MM.1S (cell line): ENCODE measurements around the gene SUCLG1.

ENCODE experiments used
- EZH2 ChIP-seq: fragments of 300-600 bp; sonication (generic); optimal IDR thresholded peaks from 2 replicates; pipeline ENCODE3; 2017; ENCODE audit warnings: low read depth, mild to moderate bottlenecking, antibody characterized with exemption, low read length, mixed read lengths
- EZH2phosphoT487 ChIP-seq: fragments of 300-600 bp; sonication (generic); IDR thresholded peaks from 2 replicates; pipeline ENCODE4 v1.6.1; 2018; ENCODE audit warnings: antibody characterized with exemption, low read length
- TF ChIP-seq, protein P1 (sequence below): fragments of 300-600 bp; sonication (generic); IDR thresholded peaks from 2 replicates; pipeline ENCODE4 v1.5.1; 2016; ENCODE audit warnings: antibody characterized with exemption, low read length, mixed read lengths

DNA sequence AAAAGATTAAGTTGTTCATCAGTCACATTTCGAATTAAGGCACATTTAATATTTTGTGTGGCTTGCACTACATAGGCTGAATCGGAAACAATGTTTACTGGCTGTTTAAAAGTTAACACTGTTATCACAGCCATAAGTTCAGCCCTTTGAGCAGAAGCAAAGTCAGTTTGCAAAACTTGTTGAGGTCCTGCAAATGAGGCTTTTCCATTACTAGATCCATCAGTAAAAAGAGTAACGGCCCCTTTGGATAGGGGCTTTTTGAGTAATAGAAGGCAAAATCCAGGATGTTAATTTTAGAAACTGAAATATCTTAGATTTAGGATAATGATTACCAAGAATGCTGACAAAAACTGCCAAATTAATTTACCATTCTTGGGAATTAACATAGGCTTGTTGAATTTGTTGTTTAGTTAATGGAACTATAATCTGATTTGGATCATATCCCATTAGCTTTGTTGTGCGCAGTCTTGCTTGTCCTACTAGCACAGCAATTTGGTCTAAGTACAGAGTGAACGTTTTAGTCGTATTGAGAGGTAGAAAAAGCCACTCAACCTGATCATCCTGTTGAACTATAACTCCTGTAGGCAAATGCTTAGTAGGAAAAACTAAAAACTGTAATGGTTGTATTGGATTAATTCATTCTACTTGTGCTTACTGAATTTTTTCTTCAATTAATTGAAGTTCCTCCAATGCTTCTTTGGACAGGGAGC lies 13.9 kb upstream of the SUCLG1 start:
- TF ChIP-seq, protein P1, sequence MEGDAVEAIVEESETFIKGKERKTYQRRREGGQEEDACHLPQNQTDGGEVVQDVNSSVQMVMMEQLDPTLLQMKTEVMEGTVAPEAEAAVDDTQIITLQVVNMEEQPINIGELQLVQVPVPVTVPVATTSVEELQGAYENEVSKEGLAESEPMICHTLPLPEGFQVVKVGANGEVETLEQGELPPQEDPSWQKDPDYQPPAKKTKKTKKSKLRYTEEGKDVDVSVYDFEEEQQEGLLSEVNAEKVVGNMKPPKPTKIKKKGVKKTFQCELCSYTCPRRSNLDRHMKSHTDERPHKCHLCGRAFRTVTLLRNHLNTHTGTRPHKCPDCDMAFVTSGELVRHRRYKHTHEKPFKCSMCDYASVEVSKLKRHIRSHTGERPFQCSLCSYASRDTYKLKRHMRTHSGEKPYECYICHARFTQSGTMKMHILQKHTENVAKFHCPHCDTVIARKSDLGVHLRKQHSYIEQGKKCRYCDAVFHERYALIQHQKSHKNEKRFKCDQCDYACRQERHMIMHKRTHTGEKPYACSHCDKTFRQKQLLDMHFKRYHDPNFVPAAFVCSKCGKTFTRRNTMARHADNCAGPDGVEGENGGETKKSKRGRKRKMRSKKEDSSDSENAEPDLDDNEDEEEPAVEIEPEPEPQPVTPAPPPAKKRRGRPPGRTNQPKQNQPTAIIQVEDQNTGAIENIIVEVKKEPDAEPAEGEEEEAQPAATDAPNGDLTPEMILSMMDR, result no peak
- TF ChIP-seq EZH2phosphoT487, result no peak
- TF ChIP-seq EZH2, result no peak
